RPMI7951 (cell line): ENCODE results near the gene PRSS1. TPM values are rescaled to one million over a fixed set of nuclear protein-coding genes. Genes with fewer than 3 reads are reported as not detected.
"Not testable (repeated sequence)": the region's sequence is repeated elsewhere in the genome, so short reads cannot be mapped to it uniquely, and the experiment has no call there.

Experiments
- DNase-seq: peaks from one replicate; pipeline ENCODE4 v3.0.0-alpha.2; 2012; ENCODE audit warnings: low read depth
- total RNA-seq: library from RNA; depleted of rRNA; stranded (reverse); fragments of >200 nt; shearing (Covaris generic); gene quantifications from 2 replicates; pipeline ENCODE4 v1.2.3, GENCODE V29; 2014

PRSS1 gene
- total RNA-seq, 1 experiment from 2014 or later, result not detected

GRCh38 chr7:142773230-142773629 lies 24.0 kb downstream of the PRSS1 start:
- no peak for DNase-seq

GRCh38 chr7:142773937-142774744 lies 24.9 kb downstream of the PRSS1 start:
- no peak for DNase-seq

DNA sequence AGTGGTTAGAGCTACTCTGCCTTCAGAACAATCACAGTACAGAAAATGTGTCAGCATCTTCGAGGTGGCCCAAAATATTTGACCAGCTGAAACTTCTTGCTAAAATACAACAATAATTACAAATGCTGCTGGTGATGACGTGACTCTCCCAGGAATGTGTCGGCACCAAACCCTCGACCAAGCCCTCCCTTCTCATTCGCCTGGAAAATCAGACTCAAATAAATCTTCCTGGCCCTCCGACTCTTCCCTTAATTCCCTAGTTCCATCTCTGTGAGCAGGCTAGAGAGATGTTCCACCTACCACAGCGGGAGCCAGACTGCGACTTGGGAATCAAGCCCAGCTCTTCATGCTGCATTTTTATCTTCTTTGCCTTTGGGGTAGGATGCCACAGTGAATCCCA lies 25.6 kb downstream of the PRSS1 start:
- DNase-seq, result peak; percentile 74

GRCh38 chr7:142775351-142776115 lies 26.3 kb downstream of the PRSS1 start:
- DNase-seq, result peak; percentile 63

GRCh38 chr7:142776206-142776844 lies 27.1 kb downstream of the PRSS1 start:
- peak; percentile 98 for DNase-seq

GRCh38 chr7:142776845-142777225 lies 27.6 kb downstream of the PRSS1 start:
- DNase-seq, result not testable (repeated sequence)

DNA sequence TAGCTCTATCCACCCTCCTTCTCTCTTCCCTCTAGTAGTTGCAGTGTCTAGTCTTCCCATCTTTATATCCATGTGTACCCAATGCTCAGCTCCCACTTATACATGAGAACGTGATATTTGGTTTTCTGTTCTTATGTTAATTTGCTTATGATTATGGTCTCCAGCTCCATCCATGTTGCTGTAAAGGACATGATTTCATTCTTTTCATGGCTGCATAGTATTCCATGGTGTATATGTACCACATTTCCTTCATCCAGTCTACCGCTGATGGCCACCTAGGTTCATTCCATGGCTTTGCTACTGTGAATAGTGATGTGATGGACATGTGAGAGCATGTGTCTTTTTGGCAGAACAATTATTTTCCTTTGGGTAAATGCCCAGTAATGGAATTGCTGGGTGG lies 28.0 kb downstream of the PRSS1 start:
- DNase-seq, result no peak

DNA sequence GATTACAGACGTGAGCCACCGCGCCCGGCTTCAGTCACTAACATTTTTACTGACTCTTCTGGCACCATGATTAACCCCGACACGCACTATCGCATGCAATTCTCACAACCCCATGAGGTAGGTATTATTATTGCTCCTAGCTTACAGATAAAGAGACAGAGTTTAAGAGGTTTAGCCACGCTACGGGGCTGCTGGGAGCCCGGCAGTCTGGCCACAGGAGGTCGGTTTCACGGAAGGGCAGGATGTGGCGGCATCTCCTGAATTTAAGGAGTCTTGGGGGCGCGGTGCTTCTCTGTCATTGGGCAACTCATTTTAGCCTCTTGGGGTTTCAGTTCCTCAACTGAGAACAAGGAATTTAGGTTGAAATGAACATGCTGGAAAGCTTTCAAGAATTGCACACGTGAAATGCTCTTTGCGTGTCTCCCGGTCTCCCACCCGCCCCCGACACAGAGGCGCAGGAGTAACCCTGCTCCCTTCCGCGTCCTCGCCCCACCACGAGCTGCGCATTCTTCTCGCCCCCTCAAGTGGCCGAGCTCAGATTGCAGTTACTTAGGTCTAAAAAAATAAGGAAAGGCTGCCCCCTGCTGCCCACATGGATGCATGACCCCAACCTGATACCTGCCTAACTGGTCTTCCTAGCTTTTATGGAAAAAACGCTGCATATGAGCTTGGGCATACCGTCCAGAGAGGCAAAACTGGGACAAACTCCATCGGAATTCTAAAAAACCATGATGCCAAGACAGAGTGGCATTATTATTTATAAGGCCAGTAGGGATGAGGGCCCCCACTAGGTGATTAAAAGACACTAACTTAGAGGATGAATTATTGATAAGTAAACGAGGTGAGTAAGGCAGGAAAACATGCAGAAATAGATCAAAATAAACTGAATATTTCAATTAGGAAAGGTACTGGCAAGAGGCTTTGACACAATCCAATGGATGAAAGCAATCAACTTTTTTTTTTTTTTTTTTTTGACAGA lies 33.9 kb downstream of the PRSS1 start:
- peak; percentile 89 for DNase-seq

- no peak for DNase-seq
These were observed 34.8 kb downstream of the PRSS1 start for GRCh38 chr7:142784096-142784495.

GRCh38 chr7:142784716-142785115 lies 35.4 kb downstream of the PRSS1 start:
- DNase-seq, result no peak

DNA sequence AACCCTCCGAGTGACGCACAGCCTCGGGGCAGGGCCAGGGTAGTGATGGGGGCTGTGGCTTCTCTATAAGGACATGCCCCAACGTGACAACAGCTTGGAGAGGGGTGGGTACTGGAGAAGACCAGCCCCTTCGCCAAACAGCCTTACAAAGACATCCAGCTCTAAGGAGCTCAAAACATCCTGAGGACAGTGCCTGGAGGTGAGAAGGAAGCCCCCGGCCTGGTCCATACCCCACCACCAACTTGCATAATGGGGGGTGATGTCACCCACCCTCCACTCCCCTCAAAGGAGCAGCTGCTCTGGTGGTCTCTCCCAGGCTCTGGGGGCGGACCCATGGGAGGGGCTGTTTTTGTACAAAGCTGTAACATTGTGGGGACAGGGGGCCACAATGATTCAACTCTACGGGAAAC lies 36.6 kb downstream of the PRSS1 start:
- no peak for DNase-seq

DNA sequence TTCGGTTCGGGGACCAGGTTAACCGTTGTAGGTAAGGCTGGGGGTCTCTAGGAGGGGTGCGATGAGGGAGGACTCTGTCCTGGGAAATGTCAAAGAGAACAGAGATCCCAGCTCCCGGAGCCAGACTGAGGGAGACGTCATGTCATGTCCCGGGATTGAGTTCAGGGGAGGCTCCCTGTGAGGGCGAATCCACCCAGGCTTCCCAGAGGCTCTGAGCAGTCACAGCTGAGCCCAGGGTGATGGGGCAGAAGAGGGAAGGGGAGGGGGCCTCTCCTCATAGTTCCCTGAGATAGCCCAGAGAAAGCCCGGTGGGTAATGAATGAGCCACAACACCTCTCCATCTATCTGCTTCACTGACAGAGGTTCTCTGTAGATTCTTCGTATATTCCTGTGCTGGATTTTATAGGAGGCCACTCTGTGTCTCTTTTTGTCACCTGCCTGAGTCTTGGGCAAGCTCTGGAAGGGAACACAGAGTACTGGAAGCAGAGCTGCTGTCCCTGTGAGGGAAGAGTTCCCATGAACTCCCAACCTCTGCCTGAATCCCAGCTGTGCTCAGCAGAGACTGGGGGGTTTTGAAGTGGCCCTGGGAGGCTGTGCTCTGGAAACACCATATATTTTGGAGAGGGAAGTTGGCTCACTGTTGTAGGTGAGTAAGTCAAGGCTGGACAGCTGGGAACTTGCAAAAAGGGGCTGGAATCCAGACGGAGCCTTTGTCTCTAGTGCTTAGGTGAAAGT lies 37.9 kb downstream of the PRSS1 start:
- DNase-seq, result no peak

DNA sequence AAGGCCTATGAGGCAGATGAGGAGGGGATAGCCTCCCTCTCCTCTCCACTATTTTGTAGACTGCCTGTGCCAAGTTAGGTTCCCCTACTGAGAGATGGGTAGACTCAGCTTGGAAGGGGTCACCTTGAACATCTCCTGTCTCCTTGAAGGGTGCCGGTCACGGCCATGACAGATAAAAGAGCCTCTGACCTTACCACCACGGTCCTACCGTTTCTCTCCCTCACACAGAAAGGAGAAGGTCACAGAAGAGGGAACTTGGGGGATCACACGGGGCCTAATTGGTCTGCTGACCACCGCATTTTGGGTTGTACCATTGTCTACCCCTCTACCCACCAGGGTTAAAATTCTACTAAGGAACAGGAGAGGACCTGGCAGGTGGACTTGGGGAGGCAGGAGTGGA lies 38.5 kb downstream of the PRSS1 start:
- DNase-seq, result no peak

GRCh38 chr7:142788303-142789289 lies 39.3 kb downstream of the PRSS1 start:
- DNase-seq, result no peak

DNA sequence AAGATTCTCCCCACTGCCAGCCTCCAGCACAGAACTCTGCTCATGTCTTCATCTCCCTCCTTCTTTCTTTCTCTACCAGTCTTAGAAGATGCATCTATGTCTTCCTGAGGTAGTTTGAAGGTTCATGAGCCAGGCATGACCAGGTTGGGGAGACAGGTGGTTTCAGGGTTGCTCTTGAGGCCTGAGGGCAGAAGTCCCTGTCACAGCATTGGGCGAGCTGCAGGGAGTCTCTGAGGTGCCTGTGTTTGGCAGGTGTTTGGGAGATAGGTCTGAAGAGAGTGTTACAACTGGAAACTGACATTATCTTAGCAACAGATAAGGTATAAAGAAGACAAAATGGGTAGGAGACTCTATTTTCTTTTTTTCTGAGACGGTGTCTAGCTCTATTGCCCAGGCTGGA lies 40.2 kb downstream of the PRSS1 start:
- no peak for DNase-seq

DNA sequence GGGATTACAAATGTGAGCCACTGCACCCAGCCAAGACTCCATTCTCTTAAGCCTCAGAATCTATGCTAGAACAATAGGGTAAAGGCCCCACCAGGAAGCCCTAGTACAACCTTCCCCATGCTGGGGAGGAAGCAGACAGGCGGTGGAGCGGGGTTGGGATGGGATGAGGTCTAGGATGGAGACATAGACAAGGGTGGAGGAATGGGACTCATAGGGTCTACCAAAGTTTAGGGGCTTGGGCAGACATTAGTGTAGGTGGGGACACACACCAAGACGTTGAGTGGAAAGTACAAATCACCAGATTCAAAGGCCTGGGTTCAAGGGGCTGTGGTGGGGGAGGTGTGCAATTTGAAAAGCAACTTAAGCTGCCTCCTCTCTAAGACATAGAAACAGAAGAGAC lies 40.8 kb downstream of the PRSS1 start:
- DNase-seq, result no peak

- DNase-seq, result peak; percentile 18
These were observed 41.3 kb downstream of the PRSS1 start for GRCh38 chr7:142790555-142790954.

GRCh38 chr7:142791502-142791901 lies 42.2 kb downstream of the PRSS1 start:
- no peak for DNase-seq

DNA sequence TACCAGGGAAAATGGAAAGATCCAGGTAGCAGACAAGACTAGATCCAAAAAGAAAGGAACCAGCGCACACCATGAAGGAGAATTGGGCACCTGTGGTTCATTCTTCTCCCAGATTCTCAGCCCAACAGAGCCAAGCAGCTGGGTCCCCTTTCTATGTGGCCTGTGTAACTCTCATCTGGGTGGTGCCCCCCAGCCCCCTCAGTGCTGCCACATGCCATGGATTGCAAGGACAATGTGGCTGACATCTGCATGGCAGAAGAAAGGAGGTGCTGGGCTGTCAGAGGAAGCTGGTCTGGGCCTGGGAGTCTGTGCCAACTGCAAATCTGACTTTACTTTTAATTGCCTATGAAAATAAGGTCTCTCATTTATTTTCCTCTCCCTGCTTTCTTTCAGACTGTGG lies 42.9 kb downstream of the PRSS1 start:
- no peak for DNase-seq

- DNase-seq, result no peak
These were observed 43.3 kb downstream of the PRSS1 start for GRCh38 chr7:142792593-142792992.
